Ammon's horn (tissue), 1 donor: ENCODE results near the gene JAML.

ENCODE experiments used
- DNase-seq: peaks from one replicate; pipeline ENCODE4 v3.0.0-alpha.2; 2016; ENCODE audit warnings: low spot score

The JAML gene

GRCh38 chr11:118215765-118216164 lies 9.0 kb downstream of the JAML start:
- no peak for DNase-seq

- DNase-seq, result no peak
Measured at GRCh38 chr11:118215262-118215661, 9.5 kb downstream of the JAML start.

GRCh38 chr11:118214210-118214914 lies 10.4 kb downstream of the JAML start:
- peak; percentile 70 for DNase-seq

- DNase-seq, result no peak
Measured at GRCh38 chr11:118213781-118214180, 11.0 kb downstream of the JAML start.

GRCh38 chr11:118213201-118213600 lies 11.6 kb downstream of the JAML start:
- DNase-seq, result no peak

GRCh38 chr11:118212781-118213191 lies 12.0 kb downstream of the JAML start:
- no peak for DNase-seq

GRCh38 chr11:118212131-118212725 lies 12.6 kb downstream of the JAML start:
- no peak for DNase-seq

GRCh38 chr11:118211006-118211405 lies 13.8 kb downstream of the JAML start:
- DNase-seq, result peak; percentile 57

GRCh38 chr11:118210323-118210722 lies 14.5 kb downstream of the JAML start:
- DNase-seq, result no peak

GRCh38 chr11:118209033-118209432 lies 15.8 kb downstream of the JAML start:
- DNase-seq, result no peak

- DNase-seq, result no peak
Measured at GRCh38 chr11:118207079-118207478, 17.7 kb downstream of the JAML start.

GRCh38 chr11:118206391-118207031 lies 18.3 kb downstream of the JAML start:
- no peak for DNase-seq

- DNase-seq, result no peak
Measured at GRCh38 chr11:118205606-118206378, 19.0 kb downstream of the JAML start.

GRCh38 chr11:118202599-118203422 lies 22.0 kb downstream of the JAML start:
- no peak for DNase-seq

- DNase-seq, result no peak
Measured at GRCh38 chr11:118201966-118202365, 22.8 kb downstream of the JAML start.

- DNase-seq, result no peak
Measured at GRCh38 chr11:118200901-118201680, 23.7 kb downstream of the JAML start.

- DNase-seq, result no peak
Measured at GRCh38 chr11:118200497-118200896, 24.3 kb downstream of the JAML start.

GRCh38 chr11:118199135-118199534 lies 25.7 kb downstream of the JAML start:
- no peak for DNase-seq

GRCh38 chr11:118198370-118198769 lies 26.4 kb downstream of the JAML start:
- peak; percentile 88 for DNase-seq

GRCh38 chr11:118194835-118195627 lies 29.8 kb downstream of the JAML start:
- peak; percentile 90 for DNase-seq
